Measurements from ENCODE around the gene HPSE2.

HPSE2 gene

DNA sequence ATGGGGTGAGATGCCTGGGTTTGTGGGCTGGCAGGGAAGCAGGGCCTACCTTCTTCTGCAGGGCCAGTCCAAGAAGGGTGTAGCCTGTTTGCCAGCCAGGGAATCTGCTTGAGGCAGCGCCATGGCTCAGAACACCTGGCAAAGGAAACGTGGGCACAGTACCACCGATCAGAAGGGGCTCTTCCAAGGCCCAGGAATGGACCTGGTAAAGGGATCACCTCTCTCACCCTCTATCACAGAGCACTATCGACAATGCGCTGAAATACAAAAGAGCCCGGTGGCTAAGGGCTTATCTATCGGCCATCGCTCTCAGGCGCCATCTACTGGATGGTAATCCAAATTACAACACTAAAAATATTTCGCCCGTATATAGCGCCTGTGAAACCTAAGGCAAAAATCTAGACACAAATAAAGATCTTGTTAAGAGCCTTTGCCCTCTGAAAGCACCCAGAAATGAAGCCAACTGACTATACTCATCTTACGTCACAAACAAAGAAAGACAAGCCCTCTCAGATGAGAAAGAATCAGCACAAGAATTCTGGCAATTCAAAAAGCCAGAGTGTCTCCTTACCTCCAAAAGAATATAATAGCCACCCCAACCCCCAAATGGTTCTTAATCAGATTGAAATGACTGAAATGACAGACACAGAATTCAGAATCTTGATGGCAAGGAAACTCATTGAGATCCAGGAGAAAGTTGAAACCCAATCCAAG lies 571.2 kb downstream of the HPSE2 start:
- peak; percentile 18 for DNase-seq

GRCh38 chr10:98659951-98660350 lies 575.7 kb downstream of the HPSE2 start:
- no peak for DNase-seq

GRCh38 chr10:98655492-98655891 lies 580.2 kb downstream of the HPSE2 start:
- no peak for DNase-seq

DNA sequence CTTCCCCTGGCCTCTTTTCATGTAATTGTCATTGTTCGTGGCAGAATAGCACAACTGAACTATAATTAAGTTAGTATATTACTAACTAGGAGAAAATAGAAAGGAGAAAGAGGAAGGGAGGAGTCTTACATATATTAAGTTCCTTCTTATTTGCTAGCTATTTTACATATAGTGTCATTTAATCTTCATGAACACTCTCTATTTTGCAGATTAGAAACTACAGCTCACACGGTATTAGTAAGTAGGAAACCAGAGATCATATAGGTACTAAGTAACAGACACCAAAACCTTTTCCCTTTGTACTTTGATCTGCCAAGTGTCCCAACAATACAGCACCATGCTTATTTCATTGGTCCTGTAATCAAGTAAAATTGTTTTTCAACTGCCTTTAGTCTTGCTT lies 586.5 kb downstream of the HPSE2 start:
- DNase-seq: no peak

GRCh38 chr10:98646998-98647917 lies 588.4 kb downstream of the HPSE2 start:
- no peak for DNase-seq

GRCh38 chr10:98644466-98644865 lies 591.2 kb downstream of the HPSE2 start:
- DNase-seq: no peak

DNA sequence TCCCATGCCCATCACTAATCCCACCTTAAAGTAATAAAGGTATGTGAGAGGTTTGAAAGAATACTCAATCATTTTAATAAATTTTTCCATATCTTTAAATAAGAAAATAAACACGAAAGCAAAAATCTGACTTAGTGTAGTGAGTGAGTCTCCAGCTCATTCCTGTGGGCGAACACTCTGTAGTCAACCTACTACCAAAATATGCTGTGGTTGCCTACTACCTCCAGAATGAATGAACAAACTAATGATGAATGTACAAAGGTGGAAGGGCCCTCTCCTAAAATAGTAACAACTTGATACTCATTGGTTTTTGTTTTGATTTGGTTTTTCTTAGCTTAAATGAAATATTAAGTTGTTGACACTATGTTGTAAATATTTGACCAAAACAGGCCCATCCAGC lies 593.4 kb downstream of the HPSE2 start:
- no peak for DNase-seq

GRCh38 chr10:98638920-98639319 lies 596.7 kb downstream of the HPSE2 start:
- no peak for DNase-seq

- DNase-seq: no peak
These were observed 598.7 kb downstream of the HPSE2 start for GRCh38 chr10:98636921-98637329.

GRCh38 chr10:98632456-98633150 lies 603.0 kb downstream of the HPSE2 start:
- no peak for DNase-seq

- no peak for DNase-seq
These were observed 607.4 kb downstream of the HPSE2 start for GRCh38 chr10:98628206-98628605.

DNA sequence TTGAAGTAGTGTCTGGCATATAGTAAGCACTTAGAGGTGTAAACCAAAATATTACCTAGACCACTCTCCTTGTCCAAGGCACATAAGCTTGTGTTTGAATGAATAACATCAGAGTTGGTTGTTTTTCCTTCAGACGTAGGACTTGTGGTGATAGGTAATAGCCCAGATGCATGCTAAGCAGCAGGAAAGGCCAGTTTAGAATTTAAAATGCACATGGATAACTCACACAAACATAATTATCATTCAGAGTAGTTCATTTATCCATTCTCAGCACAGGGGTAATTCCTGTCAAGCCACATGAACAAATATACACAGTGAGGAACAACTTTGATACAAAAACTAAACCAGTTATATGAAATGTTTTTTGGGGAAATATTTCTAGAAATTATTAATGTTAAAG lies 607.9 kb downstream of the HPSE2 start:
- DNase-seq: no peak

GRCh38 chr10:98624963-98625362 lies 610.7 kb downstream of the HPSE2 start:
- DNase-seq: no peak

DNA sequence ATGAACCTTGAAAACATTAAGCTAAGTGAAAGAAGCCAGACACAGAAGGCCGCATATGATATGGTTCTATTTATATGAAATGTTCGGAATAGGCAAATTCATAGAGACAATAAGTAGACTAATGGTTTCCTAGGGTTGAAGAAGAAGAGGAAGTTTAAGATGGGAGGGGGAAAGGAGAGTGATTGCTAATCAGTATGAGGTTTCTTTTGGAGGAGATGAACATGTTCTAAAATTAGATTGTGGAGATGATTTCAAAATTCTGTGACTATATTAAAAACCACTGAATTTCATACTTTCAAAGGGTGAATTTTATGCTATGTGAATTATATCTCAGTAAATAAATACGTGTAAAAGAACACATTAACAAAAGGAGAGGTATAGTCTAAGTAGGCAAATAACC lies 612.5 kb downstream of the HPSE2 start:
- no peak for DNase-seq

- DNase-seq: no peak
These were observed 614.0 kb downstream of the HPSE2 start for GRCh38 chr10:98621630-98622029.

- DNase-seq: no peak
These were observed 615.1 kb downstream of the HPSE2 start for GRCh38 chr10:98620503-98620902.

DNA sequence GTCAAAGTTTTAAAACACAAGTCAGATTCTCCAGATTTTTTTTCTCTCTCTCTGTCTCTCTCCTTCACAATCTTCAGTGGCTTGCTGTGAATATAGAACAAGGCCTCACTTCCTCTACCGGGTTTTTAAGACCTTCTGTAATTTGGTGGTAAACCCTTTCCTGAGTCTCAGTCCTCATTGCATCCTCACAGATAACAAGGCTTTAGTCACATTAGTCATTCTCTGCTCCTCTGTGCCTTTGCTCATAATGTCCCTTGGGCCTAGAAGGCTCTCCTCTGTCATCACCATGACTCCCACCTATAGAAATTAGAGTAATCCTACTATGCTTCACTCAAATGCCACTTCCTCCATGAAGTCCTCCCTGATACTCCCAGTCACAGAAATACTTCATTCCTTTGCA lies 616.2 kb downstream of the HPSE2 start:
- DNase-seq: no peak

- DNase-seq: no peak
These were observed 617.6 kb downstream of the HPSE2 start for GRCh38 chr10:98617906-98618520.

- DNase-seq: no peak
These were observed 622.2 kb downstream of the HPSE2 start for GRCh38 chr10:98613446-98613845.

DNA sequence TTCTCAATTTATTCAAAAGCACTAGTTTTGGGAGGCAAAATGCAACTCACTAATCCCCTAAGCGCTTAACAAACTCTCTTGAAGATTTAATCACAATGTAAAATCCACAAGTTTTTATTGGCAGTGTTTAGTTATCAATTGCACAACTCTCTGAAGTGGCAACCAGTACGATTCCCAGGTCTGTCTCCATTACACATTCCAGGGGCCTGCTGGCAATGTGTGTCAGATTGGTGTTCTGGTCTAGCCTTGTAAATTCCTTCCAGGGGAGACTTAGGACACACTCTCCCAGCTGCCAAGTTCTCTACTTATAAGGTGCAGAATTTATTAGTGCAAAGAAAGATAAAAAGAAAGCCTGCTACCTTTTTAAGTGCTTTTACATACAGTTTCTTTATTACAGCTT lies 624.2 kb downstream of the HPSE2 start:
- DNase-seq: no peak

- DNase-seq: no peak
These were observed 624.8 kb downstream of the HPSE2 start for GRCh38 chr10:98610836-98611235.

DNA sequence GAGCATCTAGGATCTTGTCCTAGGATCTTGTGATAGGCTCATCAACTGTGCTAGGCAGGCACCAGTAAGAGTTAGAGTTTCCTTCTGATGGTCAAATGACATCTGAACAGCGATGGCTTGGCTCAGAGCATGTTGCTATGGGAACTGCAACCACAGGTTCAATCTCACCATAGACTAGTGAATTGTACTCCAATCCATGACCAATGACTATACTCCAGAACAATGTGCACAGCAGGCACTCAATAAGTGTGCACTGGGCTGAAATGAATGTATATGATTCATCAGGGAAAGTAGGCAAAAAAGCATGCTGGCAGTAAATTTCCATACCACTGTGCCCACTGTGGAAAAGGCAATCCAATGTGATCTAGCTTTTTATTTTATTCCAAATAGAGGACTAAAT lies 625.4 kb downstream of the HPSE2 start:
- DNase-seq: no peak

DNA sequence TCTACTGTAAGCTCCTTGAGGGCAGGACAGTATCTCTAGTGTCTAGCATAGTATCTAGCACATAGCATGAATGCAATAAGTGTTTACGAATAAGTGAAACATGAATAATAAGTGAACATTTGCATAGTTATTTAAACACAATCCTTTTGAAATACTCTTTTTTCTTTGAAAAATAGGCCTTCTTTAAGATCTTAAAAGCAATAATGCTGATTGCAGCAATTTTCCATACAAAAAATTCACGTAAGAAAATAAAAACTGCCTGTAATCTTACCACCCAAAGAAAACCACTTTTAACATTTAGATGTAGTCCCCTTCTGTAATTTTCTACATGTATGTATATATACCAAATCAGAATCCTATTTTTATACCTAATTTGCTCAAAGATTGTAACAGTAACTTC lies 626.4 kb downstream of the HPSE2 start:
- DNase-seq: no peak

Data from CD4-positive, alpha-beta T cell treated with Interleukin-15 for 1 hour (primary cell).